NAMALWA (cell line): ENCODE data around the gene SHE.

Source experiments
- DNase-seq: peaks from one replicate; pipeline ENCODE4 v3.0.0-alpha.2; 2015; ENCODE audit warnings: low spot score

The SHE gene

GRCh38 chr1:154446292-154446691, 55.9 kb downstream of the SHE start:
- no peak for DNase-seq

DNA sequence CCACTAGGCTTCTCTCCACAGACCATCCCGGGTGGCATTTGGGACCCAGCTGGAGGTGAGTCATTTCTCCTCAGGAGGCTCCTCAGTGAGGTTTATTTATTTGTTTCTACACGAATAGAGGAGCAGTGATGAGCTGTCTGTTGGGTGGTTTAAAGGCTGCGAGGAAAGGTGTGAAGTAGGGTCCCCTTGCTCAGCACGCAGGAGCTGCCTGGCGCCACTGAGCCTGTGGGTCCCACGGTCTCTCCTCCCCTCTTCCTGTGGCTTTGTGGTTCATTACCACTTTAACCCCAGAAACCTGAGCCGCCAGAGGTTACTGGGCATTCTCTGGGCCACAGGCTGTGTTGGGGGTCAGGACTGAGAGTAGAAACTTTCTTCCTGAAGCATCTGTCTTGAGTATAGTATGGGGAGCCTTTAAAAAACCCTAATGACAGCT, 57.2 kb downstream of the SHE start:
- DNase-seq: no peak

- DNase-seq: no peak
These were observed 58.8 kb downstream of the SHE start for GRCh38 chr1:154443274-154444013.

- DNase-seq: peak; percentile 41
These were observed 60.0 kb downstream of the SHE start for GRCh38 chr1:154442006-154442740.

DNA sequence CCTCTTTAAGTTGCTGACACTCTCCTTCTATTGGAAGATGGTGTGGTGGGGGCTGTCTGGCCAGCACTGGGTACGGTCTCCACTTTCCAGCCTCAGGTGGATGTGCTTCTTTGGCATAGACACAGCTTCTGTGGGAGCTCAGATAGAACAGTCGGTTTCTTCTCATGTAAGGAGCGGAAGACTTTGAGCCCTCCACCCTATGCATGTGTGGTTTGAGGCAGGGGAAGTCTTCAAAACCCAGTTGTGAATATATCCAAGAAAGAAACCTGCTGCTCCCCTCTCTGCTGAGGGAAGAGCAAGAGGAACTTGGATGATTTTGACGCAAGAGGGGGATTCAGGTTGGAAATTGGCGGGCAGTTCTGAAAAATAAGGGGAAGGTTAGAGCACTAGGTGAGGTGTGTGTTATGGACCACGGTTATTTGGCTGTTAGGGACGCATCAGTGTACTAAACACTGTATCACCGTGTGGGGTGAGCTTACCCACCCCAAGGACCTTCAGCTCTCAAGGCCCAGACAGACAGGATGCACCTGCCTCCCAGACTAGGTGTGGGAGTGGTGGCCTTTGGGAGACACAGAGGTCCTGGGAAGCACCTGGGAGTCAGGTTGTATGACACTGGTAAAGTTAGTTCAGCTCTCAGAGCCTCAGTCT, 60.8 kb downstream of the SHE start:
- no peak for DNase-seq

GRCh38 chr1:154440036-154440804, 62.0 kb downstream of the SHE start:
- no peak for DNase-seq

GRCh38 chr1:154436433-154436832, 65.8 kb downstream of the SHE start:
- DNase-seq: no peak

- DNase-seq: no peak
These were observed 66.5 kb downstream of the SHE start for GRCh38 chr1:154435599-154436200.

DNA sequence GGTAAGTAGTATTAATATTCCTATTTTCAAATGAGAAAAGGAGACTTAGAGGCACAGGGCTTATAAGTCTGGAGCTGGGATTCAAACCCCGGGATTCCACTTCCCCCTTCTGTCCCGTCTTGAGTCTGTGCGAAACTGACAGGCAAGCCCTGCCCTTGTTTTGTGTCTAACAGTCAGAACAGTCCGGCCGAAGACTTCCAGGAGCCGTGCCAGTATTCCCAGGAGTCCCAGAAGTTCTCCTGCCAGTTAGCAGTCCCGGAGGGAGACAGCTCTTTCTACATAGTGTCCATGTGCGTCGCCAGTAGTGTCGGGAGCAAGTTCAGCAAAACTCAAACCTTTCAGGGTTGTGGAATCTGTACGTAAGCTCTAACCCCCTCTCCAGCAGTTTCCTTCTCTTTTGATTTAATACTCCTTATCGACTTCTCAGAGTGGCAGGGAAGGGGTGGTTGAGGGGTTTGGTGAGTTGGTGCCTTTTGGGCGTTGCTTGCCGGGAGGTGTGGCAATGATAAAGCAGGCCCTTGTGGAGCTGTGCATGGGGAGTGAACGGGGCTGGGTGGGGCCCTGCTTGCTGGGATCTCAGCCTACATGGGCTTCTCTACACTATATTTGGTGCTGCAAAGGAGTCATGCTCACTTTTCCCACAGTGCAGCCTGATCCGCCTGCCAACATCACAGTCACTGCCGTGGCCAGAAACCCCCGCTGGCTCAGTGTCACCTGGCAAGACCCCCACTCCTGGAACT, 67.7 kb downstream of the SHE start:
- no peak for DNase-seq

DNA sequence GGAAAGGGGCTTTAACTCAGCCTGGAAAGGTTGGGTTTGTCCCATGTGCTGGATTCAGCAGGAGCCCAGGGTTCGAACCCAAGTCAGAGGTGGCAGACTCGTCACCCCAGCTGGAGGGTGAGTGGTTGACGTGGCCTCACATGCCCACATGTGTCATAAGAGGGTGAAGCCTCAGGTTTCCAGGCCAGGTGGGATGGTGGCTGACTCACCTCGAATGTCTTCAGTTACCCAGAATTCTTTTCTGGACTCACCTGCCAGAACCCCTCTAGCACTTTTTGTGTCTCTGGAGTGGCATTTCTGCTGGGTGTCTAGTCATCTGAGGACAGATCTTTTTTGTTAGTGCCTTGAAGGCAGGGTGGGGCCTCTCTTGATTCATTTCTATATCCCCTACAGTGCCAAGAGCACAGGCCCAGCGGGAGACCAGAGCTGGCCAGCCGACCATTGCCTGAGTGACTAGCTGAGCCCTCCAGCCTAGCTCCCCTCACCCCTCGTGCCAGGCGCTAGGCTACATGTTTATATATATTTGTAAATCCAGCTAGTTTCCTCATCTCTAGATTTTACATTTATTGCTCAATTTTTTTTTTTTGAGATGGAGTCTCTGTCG, 68.9 kb downstream of the SHE start:
- DNase-seq: no peak

GRCh38 chr1:154431586-154432373, 70.4 kb downstream of the SHE start:
- no peak for DNase-seq

- DNase-seq: no peak
These were observed 71.3 kb downstream of the SHE start for GRCh38 chr1:154430903-154431302.

- DNase-seq: no peak
These were observed 72.2 kb downstream of the SHE start for GRCh38 chr1:154429841-154430611.
